Endometrial microvascular endothelial cells (primary cell): ENCODE measurements around the gene SGPL1. TPM values are rescaled to one million over a fixed set of nuclear protein-coding genes. Genes with fewer than 3 reads are reported as not detected.
"Not testable (repeated sequence)": the region's sequence is repeated elsewhere in the genome, so short reads cannot be mapped to it uniquely, and the experiment has no call there.

Experiments used
- in situ Hi-C: cut with HindIII; loops from 2 replicates; pipeline ENCODE4 v1.10.0; 2017; ENCODE audit warnings: low sequenced_read_pairs, low pct_unique_long_range_greater_than_20kb; ENCODE audit errors: inconsistent ontology term
- total RNA-seq: library from RNA; depleted of rRNA; stranded (reverse); fragments of >200 nt; gene quantifications from one replicate; pipeline ENCODE4 v1.2.3, GENCODE V29; 2015; ENCODE audit errors: inconsistent ontology term

Gene SGPL1
- total RNA-seq: 16.9 TPM

- in situ Hi-C loops: no loop called here
These were observed at the start of gene SGPL1 for GRCh38 chr10:70815504-70816219. SGPL1 (plus strand) TSS chr10:70815948; CDS start chr10:70816854, 906 bp downstream.

- in situ Hi-C loops: not testable (repeated sequence)
These were observed 47.6 kb upstream of the SGPL1 start for GRCh38 chr10:70768026-70768685.

- in situ Hi-C loops: no loop called here
These were observed 46.6 kb upstream of the SGPL1 start for GRCh38 chr10:70769121-70769520.

- in situ Hi-C loops: no loop called here
These were observed 45.7 kb upstream of the SGPL1 start for GRCh38 chr10:70770001-70770400.

- in situ Hi-C loops: not testable (repeated sequence)
These were observed 45.2 kb upstream of the SGPL1 start for GRCh38 chr10:70770516-70770915.

GRCh38 chr10:70771311-70772194 is 44.2 kb upstream of the SGPL1 start:
- in situ Hi-C loops: no loop called here

- in situ Hi-C loops: no loop called here
These were observed 43.1 kb upstream of the SGPL1 start for GRCh38 chr10:70772627-70773026.

- in situ Hi-C loops: no loop called here
These were observed 42.3 kb upstream of the SGPL1 start for GRCh38 chr10:70773461-70773860.

- in situ Hi-C loops: no loop called here
These were observed 41.6 kb upstream of the SGPL1 start for GRCh38 chr10:70773965-70774809.

GRCh38 chr10:70774810-70775678 is 40.7 kb upstream of the SGPL1 start:
- in situ Hi-C loops: no loop called here

- in situ Hi-C loops: no loop called here
These were observed 39.9 kb upstream of the SGPL1 start for GRCh38 chr10:70775679-70776454.

- in situ Hi-C loops: no loop called here
These were observed 39.2 kb upstream of the SGPL1 start for GRCh38 chr10:70776455-70777005.

GRCh38 chr10:70777063-70777875 is 38.5 kb upstream of the SGPL1 start:
- in situ Hi-C loops: no loop called here

- in situ Hi-C loops: no loop called here
These were observed 37.4 kb upstream of the SGPL1 start for GRCh38 chr10:70778267-70778924.

GRCh38 chr10:70779088-70779487 is 36.7 kb upstream of the SGPL1 start:
- in situ Hi-C loops: no loop called here
